IMR-90 (cell line): ENCODE measurements around the gene MTMR1. TPM values are rescaled to one million over a fixed set of nuclear protein-coding genes. Genes with fewer than 3 reads are reported as not detected.

Source experiments
- ATAC-seq: fragments of 200-7000 bp; cut with Tn5 transposase; 2 replicates; pipeline ENCODE4 v1.9.1; 2020; ENCODE audit warnings: low read depth, mild to moderate bottlenecking, moderate library complexity
- BruUV-seq: library from RNA; stranded (reverse); fragments of 400-500 nt; replicated peaks from 2 replicates; lab custom pipeline; 2021; lab: Mats Ljungman, UMichigan
- CTCF ChIA-PET: fragments of 300-600 bp; formaldehyde crosslinking; extraction: SDS; loops from one replicate; lab custom pipeline; 2021; ENCODE audit warnings: antibody characterized with exemption; lab: Yijun Ruan, JAX
- POLR2A ChIA-PET: fragments of 300-600 bp; sonication (Branson Sonifier 250); formaldehyde crosslinking; loops from one replicate; lab custom pipeline; 2022; ENCODE audit warnings: antibody characterized with exemption; ENCODE audit not compliant: unreplicated experiment; lab: Charles Lee
- DNase-seq: peaks from one replicate; pipeline ENCODE4 v3.0.0; 2013
- H2AFZ ChIP-seq: replicated peaks from 2 replicates; pipeline ENCODE3; 2013; ENCODE audit warnings: low read length, mild to moderate bottlenecking; ENCODE audit not compliant: poor library complexity
- H2AK5ac ChIP-seq: 2 replicates; pipeline ENCODE4 v1.6.1; 2013; ENCODE audit warnings: low read depth, low read length, inconsistent platforms
- H2AK9ac ChIP-seq: replicated peaks from 2 replicates; pipeline ENCODE3; 2013; ENCODE audit warnings: mild to moderate bottlenecking, low read depth, low read length, moderate library complexity; ENCODE audit not compliant: poor library complexity
- H2BK120ac ChIP-seq: 2 replicates; pipeline ENCODE4 v1.6.1; 2013; ENCODE audit warnings: low read depth, low read length, inconsistent platforms
- H2BK15ac ChIP-seq: 3 replicates; pipeline ENCODE4 v1.6.1; 2013; ENCODE audit warnings: low read depth, low read length, inconsistent platforms
- H2BK20ac ChIP-seq: 2 replicates; pipeline ENCODE4 v1.6.1; 2013; ENCODE audit warnings: low read depth, mild to moderate bottlenecking, inconsistent platforms, low read length, moderate library complexity
- H2BK5ac ChIP-seq: 2 replicates; pipeline ENCODE4 v1.6.1; 2013; ENCODE audit warnings: mild to moderate bottlenecking, low read depth, low read length, inconsistent platforms; ENCODE audit not compliant: poor library complexity, severe bottlenecking
- H3K14ac ChIP-seq: replicated peaks from 2 replicates; pipeline ENCODE4 v1.6.1; 2013; ENCODE audit warnings: low read depth, low read length, inconsistent platforms
- H3K18ac ChIP-seq: 2 replicates; pipeline ENCODE4 v1.6.1; 2013; ENCODE audit warnings: low read depth, low read length, control low read depth
- H3K23ac ChIP-seq: 2 replicates; pipeline ENCODE4 v1.6.1; 2013; ENCODE audit warnings: low read depth, low read length, inconsistent platforms
- H3K27ac ChIP-seq: 2 replicates; pipeline ENCODE4 v1.5.1; 2013; ENCODE audit warnings: mild to moderate bottlenecking, control low read depth, low read length; ENCODE audit not compliant: insufficient read depth
- H3K27me3 ChIP-seq: 2 replicates; pipeline ENCODE4 v1.6.1; 2013; ENCODE audit warnings: low read length; ENCODE audit not compliant: control insufficient read depth, insufficient read depth
- H3K36me3 ChIP-seq: 2 replicates; pipeline ENCODE4 v1.6.1; 2013; ENCODE audit warnings: low read length, mixed read lengths; ENCODE audit not compliant: control insufficient read depth, insufficient read depth
- H3K4ac ChIP-seq: 2 replicates; pipeline ENCODE4 v1.6.1; 2013; ENCODE audit warnings: low read depth, low read length, inconsistent platforms
- H3K4me1 ChIP-seq: 2 replicates; pipeline ENCODE4 v1.6.1; 2013; ENCODE audit warnings: low read length, mixed read lengths; ENCODE audit not compliant: control insufficient read depth, insufficient read depth
- H3K4me2 ChIP-seq: 2 replicates; pipeline ENCODE4 v1.6.1; 2013; ENCODE audit warnings: low read depth, mild to moderate bottlenecking, control low read depth, low read length, moderate library complexity
- H3K4me3 ChIP-seq: 2 replicates; pipeline ENCODE4 v1.5.1; 2013; ENCODE audit warnings: low read depth, mild to moderate bottlenecking, control low read depth, low read length, moderate library complexity; ENCODE audit not compliant: insufficient read depth
- H3K56ac ChIP-seq: 2 replicates; pipeline ENCODE4 v1.6.1; 2013; ENCODE audit warnings: low read length, inconsistent platforms; ENCODE audit not compliant: insufficient read depth; ENCODE audit errors: extremely low read depth
- H3K79me1 ChIP-seq, 2 experiments: 2 replicates each; pipeline ENCODE4 v1.6.1; 2013; ENCODE audit warnings: low read length in 2 of 2, inconsistent platforms in 1 of 2, low read depth in 1 of 2
- H3K9ac ChIP-seq: 2 replicates; pipeline ENCODE4 v1.6.1; 2013; ENCODE audit warnings: low read depth, low read length, control low read depth
- H3K9me1 ChIP-seq: 2 replicates; pipeline ENCODE4 v1.6.1; 2013; ENCODE audit warnings: low read length, inconsistent platforms; ENCODE audit not compliant: insufficient read depth
- H3K9me3 ChIP-seq: 2 replicates; pipeline ENCODE4 v1.6.1; 2013; ENCODE audit warnings: low read length; ENCODE audit not compliant: control insufficient read depth, insufficient read depth
- H4K20me1 ChIP-seq: 2 replicates; pipeline ENCODE4 v1.6.1; 2013; ENCODE audit warnings: low read length, inconsistent platforms; ENCODE audit not compliant: insufficient read depth
- H4K5ac ChIP-seq: 2 replicates; pipeline ENCODE4 v1.6.1; 2013; ENCODE audit warnings: mild to moderate bottlenecking, low read depth, low read length, control low read depth
- H4K8ac ChIP-seq, 2 experiments: 2 replicates each; pipeline ENCODE4 v1.6.1; 2013; ENCODE audit warnings: low read depth in 2 of 2, low read length in 2 of 2, control low read depth in 1 of 2, inconsistent platforms in 1 of 2
- H4K91ac ChIP-seq: 2 replicates; pipeline ENCODE4 v1.6.1; 2013; ENCODE audit warnings: low read depth, low read length, inconsistent platforms; ENCODE audit not compliant: insufficient read depth
- BHLHE40 ChIP-seq: fragments of 150-350 bp; IDR thresholded peaks from 2 replicates; pipeline ENCODE4 v1.6.1; 2016; ENCODE audit warnings: mild to moderate bottlenecking, low read depth, low read length
- CEBPB ChIP-seq: IDR thresholded peaks from 2 replicates; pipeline ENCODE4 v1.6.1; 2012; ENCODE audit warnings: low read depth, low read length, improper control_type of control experiment
- MAFK ChIP-seq: IDR thresholded peaks from 2 replicates; pipeline ENCODE4 v1.6.1; 2012; ENCODE audit warnings: low read depth, low read length, improper control_type of control experiment
- RFX5 ChIP-seq: IDR thresholded peaks from 2 replicates; pipeline ENCODE4 v1.8.0; 2012; ENCODE audit warnings: low read depth, mild to moderate bottlenecking, low read length, moderate library complexity
- SMC3 ChIP-seq: fragments of 150-350 bp; IDR thresholded peaks from 2 replicates; pipeline ENCODE4 v1.6.1; 2016; ENCODE audit warnings: low read depth, mild to moderate bottlenecking, antibody characterized with exemption, low read length, moderate library complexity
- WGBS, 2 experiments: methylation state at CpG; one replicate each; pipeline versions ENCODE4 v1.1.5 to v1.1.7; 2013; ENCODE audit warnings: missing lambda C conversion rate in 2 of 2; ENCODE audit not compliant: insufficient read length in 1 of 2; ENCODE audit errors: extremely low coverage in 2 of 2; 5-methylcytosine and 5-hydroxymethylcytosine counted together
- dilution Hi-C: fragments of 300-500 bp; cut with HindIII; formaldehyde crosslinking; loops from one replicate; pipeline ENCODE4 v1.14.3; 2018; ENCODE audit warnings: low sequenced_read_pairs; ENCODE audit not compliant: unreplicated experiment
- in situ Hi-C: fragments of 300-500 bp; cut with MboI; formaldehyde crosslinking; loops from 3 replicates; pipeline ENCODE4 v1.14.3; 2019; ENCODE audit warnings: low sequenced_read_pairs, inconsistent platforms, mixed read lengths
- intact Hi-C: fragments of 100-400 bp; cut with micrococcal nuclease; formaldehyde crosslinking; loops from 2 replicates; pipeline ENCODE4 v1.10.0; 2022
- polyA plus RNA-seq, 3 experiments: library from polyadenylated mRNA; depleted of rRNA; stranded (reverse); fragments of >200 nt; gene quantifications; 2 replicates each; pipeline ENCODE4 v1.2.3, GENCODE V29; 2012; ENCODE audit warnings: low replicate concordance in 1 of 3
- total RNA-seq: library from RNA; depleted of rRNA; stranded (reverse); fragments of >200 nt; gene quantifications from 2 replicates; pipeline ENCODE4 v1.2.3, GENCODE V29; 2012
- TF ChIP-seq, protein P1 (sequence below): conservative IDR thresholded peaks from 2 replicates; pipeline ENCODE4 v1.5.1; 2012; ENCODE audit warnings: mild to moderate bottlenecking, low read depth, low read length, improper control_type of control experiment
- TF ChIP-seq, protein P2 (sequence below): fragments of 150-350 bp; IDR thresholded peaks from 2 replicates; pipeline ENCODE4 v1.6.1; 2016; ENCODE audit warnings: low read depth, mild to moderate bottlenecking, low read length, moderate library complexity, borderline replicate concordance

Gene MTMR1
- total and polyA plus RNA-seq, 2 of the 4 experiments (the other 2 are of a cell fraction) = 19.0 to 28.8 TPM

DNA sequence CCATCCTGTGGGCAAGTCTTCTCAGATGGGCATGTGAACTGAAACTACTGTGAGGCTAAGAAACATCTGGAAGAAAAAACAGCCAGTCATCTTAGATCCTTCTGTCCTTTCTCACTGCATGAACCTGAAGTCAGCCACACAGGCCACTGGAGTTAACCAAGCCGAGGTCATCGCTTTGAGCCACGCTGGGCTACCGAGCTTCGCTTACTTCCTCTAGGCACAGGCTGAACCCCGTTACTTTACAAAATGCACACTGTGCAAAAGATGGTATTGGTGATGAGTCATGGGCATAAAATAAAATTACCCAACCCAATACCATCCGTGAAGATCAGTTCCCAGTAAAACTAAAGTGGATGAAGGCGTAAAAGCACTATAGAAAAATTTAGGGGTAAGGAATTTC is 86.2 kb downstream of the MTMR1 start:
- DNase-seq = no peak

More for the DNA sequence above, 86.2 kb downstream of the MTMR1 start:
- H3K4ac ChIP-seq = no peak overlapping the region
- BruUV-seq = no TSS peak
- H3K9ac ChIP-seq = no peak overlapping the region
- H2BK20ac ChIP-seq = no peak overlapping the region
- no peak overlapping the region for H3K18ac ChIP-seq
- dilution Hi-C loops (no loop called here), in situ Hi-C loops (loop anchor here (10.0 kb wide), 1 partner anchor 205 kb away; the partner anchor contains the start of gene HMGB3), intact Hi-C loops (no loop called here)
- CTCF ChIA-PET = interaction anchor here (2.3 kb wide), 1 partner anchor 302 kb away, joined by 8 read pairs; no protein-coding TSS in a partner anchor
- no CpG with 5 or more reads among the region's 8 CpGs for WGBS, 2 experiments
- no peak overlapping the region for H3K56ac ChIP-seq
- no peaks in the 10 kb centered on the region for H3K4me1 ChIP-seq
- H4K8ac ChIP-seq = no peak overlapping the region
- POLR2A ChIA-PET = no interaction called here
- H3K27ac ChIP-seq = no peak overlapping the region
- TF ChIP-seq BHLHE40 (no peak), RFX5 (no peak), SMC3 (no peak), CEBPB (no peak), MAFK (no peak)
- TF ChIP-seq, protein P1, sequence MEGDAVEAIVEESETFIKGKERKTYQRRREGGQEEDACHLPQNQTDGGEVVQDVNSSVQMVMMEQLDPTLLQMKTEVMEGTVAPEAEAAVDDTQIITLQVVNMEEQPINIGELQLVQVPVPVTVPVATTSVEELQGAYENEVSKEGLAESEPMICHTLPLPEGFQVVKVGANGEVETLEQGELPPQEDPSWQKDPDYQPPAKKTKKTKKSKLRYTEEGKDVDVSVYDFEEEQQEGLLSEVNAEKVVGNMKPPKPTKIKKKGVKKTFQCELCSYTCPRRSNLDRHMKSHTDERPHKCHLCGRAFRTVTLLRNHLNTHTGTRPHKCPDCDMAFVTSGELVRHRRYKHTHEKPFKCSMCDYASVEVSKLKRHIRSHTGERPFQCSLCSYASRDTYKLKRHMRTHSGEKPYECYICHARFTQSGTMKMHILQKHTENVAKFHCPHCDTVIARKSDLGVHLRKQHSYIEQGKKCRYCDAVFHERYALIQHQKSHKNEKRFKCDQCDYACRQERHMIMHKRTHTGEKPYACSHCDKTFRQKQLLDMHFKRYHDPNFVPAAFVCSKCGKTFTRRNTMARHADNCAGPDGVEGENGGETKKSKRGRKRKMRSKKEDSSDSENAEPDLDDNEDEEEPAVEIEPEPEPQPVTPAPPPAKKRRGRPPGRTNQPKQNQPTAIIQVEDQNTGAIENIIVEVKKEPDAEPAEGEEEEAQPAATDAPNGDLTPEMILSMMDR = no peak
- TF ChIP-seq, protein P2, sequence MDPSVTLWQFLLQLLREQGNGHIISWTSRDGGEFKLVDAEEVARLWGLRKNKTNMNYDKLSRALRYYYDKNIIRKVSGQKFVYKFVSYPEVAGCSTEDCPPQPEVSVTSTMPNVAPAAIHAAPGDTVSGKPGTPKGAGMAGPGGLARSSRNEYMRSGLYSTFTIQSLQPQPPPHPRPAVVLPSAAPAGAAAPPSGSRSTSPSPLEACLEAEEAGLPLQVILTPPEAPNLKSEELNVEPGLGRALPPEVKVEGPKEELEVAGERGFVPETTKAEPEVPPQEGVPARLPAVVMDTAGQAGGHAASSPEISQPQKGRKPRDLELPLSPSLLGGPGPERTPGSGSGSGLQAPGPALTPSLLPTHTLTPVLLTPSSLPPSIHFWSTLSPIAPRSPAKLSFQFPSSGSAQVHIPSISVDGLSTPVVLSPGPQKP = no peak
- no peak overlapping the region for H2AK9ac ChIP-seq
- H3K79me1 ChIP-seq = no peaks in the 10 kb centered on the region
- H3K4me3 ChIP-seq = no peak overlapping the region
- no peak overlapping the region for H3K23ac ChIP-seq
- H4K91ac ChIP-seq = no peak overlapping the region
- no peak overlapping the region for H2BK5ac ChIP-seq
- no peak overlapping the region for H2BK120ac ChIP-seq
- no peaks in the 10 kb centered on the region for H3K9me3 ChIP-seq
- ATAC-seq = no peak
- no peaks in the 10 kb centered on the region for H4K20me1 ChIP-seq
- no peak overlapping the region for H2BK15ac ChIP-seq
- no peak overlapping the region for H2AFZ ChIP-seq
- H3K36me3 ChIP-seq = no peaks in the 10 kb centered on the region; the same call in 1 of the 2 replicates
- no peak overlapping the region for H3K14ac ChIP-seq
- H3K27me3 ChIP-seq = no peaks in the 10 kb centered on the region
- no peak overlapping the region for H2AK5ac ChIP-seq
- no peak overlapping the region for H3K4me2 ChIP-seq
- no peak overlapping the region for H4K5ac ChIP-seq
- H3K9me1 ChIP-seq = no peaks in the 10 kb centered on the region; the same call in 1 of the 2 replicates
